GM12878 (cell line): Measurements from ENCODE around the gene CCR3. TPM values are rescaled to one million over a fixed set of nuclear protein-coding genes. Genes with fewer than 3 reads are reported as not detected.

ENCODE experiments used
- ATAC-seq: fragments of 200-7000 bp; cut with Tn5 transposase; 3 replicates; pipeline ENCODE4 v1.9.1; 2020; ENCODE audit warnings: mild to moderate bottlenecking, moderate library complexity
- BruUV-seq: library from RNA; stranded (reverse); fragments of 400-500 nt; replicated peaks from 2 replicates; lab custom pipeline; 2021; lab: Mats Ljungman, UMichigan
- CTCF ChIA-PET: fragments of 300-600 bp; sonication (Branson Sonifier 250); formaldehyde crosslinking; extraction: SDS; loops from one replicate; lab custom pipeline; 2021; ENCODE audit warnings: inconsistent platforms; lab: Yijun Ruan, JAX
- POLR2A ChIA-PET: fragments of 350-600 bp; formaldehyde crosslinking; extraction: SDS; loops from one replicate; lab custom pipeline; 2021; ENCODE audit warnings: inconsistent platforms; lab: Charles Lee
- RAD21 ChIA-PET: fragments of 300-600 bp; sonication (Branson Sonifier 250); formaldehyde crosslinking; loops from one replicate; lab custom pipeline; 2023; ENCODE audit warnings: antibody characterized with exemption; ENCODE audit not compliant: unreplicated experiment; lab: Charles Lee
- SMC1A ChIA-PET: fragments of 300-600 bp; sonication (Branson Sonifier 250); formaldehyde crosslinking; loops from one replicate; lab custom pipeline; 2023; ENCODE audit not compliant: unreplicated experiment, uncharacterized antibody; lab: Charles Lee
- DNase-seq: peaks from one replicate; pipeline ENCODE4 v3.0.0-alpha.2; 2011; ENCODE audit warnings: low read depth, low spot score
- FAIRE-seq: peaks from 3 replicates; lab custom pipeline; 2011; peaks lifted over from hg19 to GRCh38; lab: Jason Lieb, UNC
- H2AFZ ChIP-seq: 2 replicates; pipeline ENCODE4 v1.6.0; 2011; ENCODE audit warnings: low read depth, low read length, control low read depth; ENCODE audit not compliant: control insufficient read depth
- H3K27ac ChIP-seq: 2 replicates; pipeline ENCODE4 v1.5.1; 2011; ENCODE audit warnings: control low read depth; ENCODE audit not compliant: control insufficient read depth, insufficient read depth
- H3K27me3 ChIP-seq, 2 experiments: replicated peaks in 1 of 2; 2 replicates each; pipeline versions ENCODE4 v1.6.0 to v1.6.1; 2011; ENCODE audit warnings: low read length in 1 of 2; ENCODE audit not compliant: control insufficient read depth in 2 of 2, insufficient read depth in 2 of 2
- H3K36me3 ChIP-seq, 2 experiments: 2 replicates each; pipeline ENCODE4 v1.5.1; 2011; ENCODE audit warnings: low read length in 1 of 2; ENCODE audit not compliant: control insufficient read depth in 2 of 2, insufficient read depth in 2 of 2
- H3K4me1 ChIP-seq: 2 replicates; pipeline ENCODE4 v1.6.1; 2011; ENCODE audit warnings: mild to moderate bottlenecking, low read length, moderate library complexity, mixed read lengths; ENCODE audit not compliant: control insufficient read depth, insufficient read depth
- H3K4me2 ChIP-seq: 2 replicates; pipeline ENCODE4 v1.6.0; 2011; ENCODE audit warnings: control low read depth; ENCODE audit not compliant: control insufficient read depth, insufficient read depth
- H3K4me3 ChIP-seq: fragments of 200-600 bp; sonication (generic); 2 replicates; pipeline ENCODE4 v1.5.1; 2016
- H3K79me2 ChIP-seq: 2 replicates; pipeline ENCODE4 v1.6.0; 2011; ENCODE audit warnings: low read length; ENCODE audit not compliant: control insufficient read depth, insufficient read depth
- H3K9ac ChIP-seq: 2 replicates; pipeline ENCODE4 v1.8.0; 2011; ENCODE audit warnings: low read length, control low read depth, mixed read lengths; ENCODE audit not compliant: control insufficient read depth, insufficient read depth
- H3K9me3 ChIP-seq: replicated peaks from 3 replicates; pipeline ENCODE4 v1.5.1; 2011; ENCODE audit warnings: mild to moderate bottlenecking, low read length; ENCODE audit not compliant: control insufficient read depth, insufficient read depth
- H4K20me1 ChIP-seq: 2 replicates; pipeline ENCODE4 v1.6.0; 2011; ENCODE audit not compliant: control insufficient read depth, insufficient read depth
- BRCA1 ChIP-seq: IDR thresholded peaks from 2 replicates; pipeline ENCODE4 v1.6.1; 2011; ENCODE audit warnings: low read depth, low read length, improper control_type of control experiment
- CEBPB ChIP-seq, 2 experiments: fragments of 150-350 bp in 1 of 2; IDR thresholded peaks; 2 replicates each; pipeline ENCODE4 v1.6.1; 2012 to 2014; ENCODE audit warnings: low read depth in 2 of 2, low read length in 2 of 2, borderline replicate concordance in 1 of 2, inconsistent platforms in 1 of 2
- HCFC1 ChIP-seq: fragments of 150-350 bp; IDR thresholded peaks from 2 replicates; pipeline ENCODE4 v1.6.1; 2014; ENCODE audit warnings: low read length
- IRF4 ChIP-seq: IDR thresholded peaks from 2 replicates; pipeline ENCODE4 v1.6.1; 2011; ENCODE audit warnings: low read depth, low read length
- KAT2A ChIP-seq: conservative IDR thresholded peaks from 2 replicates; pipeline ENCODE4 v1.6.1; 2011; ENCODE audit warnings: low read depth, low read length; ENCODE audit not compliant: control insufficient read depth
- MEF2A ChIP-seq: IDR thresholded peaks from 2 replicates; pipeline ENCODE4 v1.6.1; 2011; ENCODE audit warnings: low read depth, mild to moderate bottlenecking, low read length, moderate library complexity; ENCODE audit not compliant: insufficient read depth
- MYB ChIP-seq: fragments of 150-350 bp; IDR thresholded peaks from 2 replicates; pipeline ENCODE4 v1.6.1; 2014; ENCODE audit warnings: mild to moderate bottlenecking, low read depth, low read length, borderline replicate concordance
- PML ChIP-seq: IDR thresholded peaks from 2 replicates; pipeline ENCODE4 v1.6.1; 2012; ENCODE audit warnings: low read length, inconsistent platforms
- RAD51 ChIP-seq: fragments of 450-650 bp; IDR thresholded peaks from 2 replicates; pipeline ENCODE4 v1.6.1; 2016; ENCODE audit warnings: moderate library complexity, mild to moderate bottlenecking, inconsistent platforms
- STAT1 ChIP-seq: fragments of 450-650 bp; conservative IDR thresholded peaks from 2 replicates; pipeline ENCODE4 v1.6.1; 2014; ENCODE audit warnings: antibody characterized with exemption, mild to moderate bottlenecking
- TCF3 ChIP-seq: IDR thresholded peaks from 2 replicates; pipeline ENCODE4 v1.6.1; 2012; ENCODE audit warnings: low read depth, mild to moderate bottlenecking, low read length, borderline replicate concordance; ENCODE audit not compliant: insufficient read depth
- WGBS: methylation state at CpG from one replicate; pipeline ENCODE4 v1.1.6; 2016; ENCODE audit warnings: low lambda C conversion rate; ENCODE audit not compliant: insufficient replicate concordance, insufficient coverage; ENCODE audit errors: missing lambda C conversion rate; 5-methylcytosine and 5-hydroxymethylcytosine counted together
- in situ Hi-C: fragments of 300-500 bp; cut with MboI; formaldehyde crosslinking; loops from 9 replicates; pipeline ENCODE4 v1.14.3; 2018; ENCODE audit warnings: mixed read lengths
- intact Hi-C: fragments of 100-400 bp; cut with micrococcal nuclease; formaldehyde crosslinking; loops from one replicate; pipeline ENCODE4 v1.14.2; 2022; ENCODE audit not compliant: unreplicated experiment
- polyA plus RNA-seq, 11 experiments: library from polyadenylated mRNA; depleted of rRNA in 4 of 11; unstranded in 6 of 11; stranded (reverse) in 5 of 11; fragments of >200 nt; fragmentation: Nextera tagmentation in 4 of 11; fragmentation: Illumina TruSeq in 1 of 11; extraction: Ambion mirVana in 4 of 11; extraction: Trizol in 1 of 11; gene quantifications; 1 replicate in 1 of 11; 2 replicates in 10 of 11; pipeline versions ENCODE4 v1.2.1 to v1.2.3, GENCODE V29; 2011 to 2016; ENCODE audit warnings: inconsistent platforms in 2 of 11, missing spikeins in 2 of 11, low read depth in 1 of 11
- total RNA-seq, 4 experiments: library from RNA; depleted of rRNA in 3 of 4; stranded (reverse); fragments of >200 nt in 3 of 4; fragmentation: Illumina TruSeq in 1 of 4; extraction: Trizol in 1 of 4; gene quantifications; 2 replicates each; pipeline versions ENCODE4 v1.2.1 to v1.2.3, GENCODE V29; 2013 to 2021

Gene CCR3
- total and polyA plus RNA-seq, 10 of the 15 experiments (the other 5 are each of a cell fraction or from before 2014, with no cell fraction given), result 0.13 to 0.78 (median 0.41) TPM; not detected in 1

GRCh38 chr3:46281551-46281950, 39.3 kb downstream of the CCR3 start:
- no peak for ATAC-seq
- no peaks in the 10 kb centered on the region for H3K36me3 ChIP-seq
- FAIRE-seq, result no peak
- H3K4me2 ChIP-seq, result no peak overlapping the region
- no peak overlapping the region for H3K9ac ChIP-seq
- CTCF ChIA-PET, result interaction anchor here (0.6 to 1.2 kb wide), 3 partner anchors 70 to 97 kb away, joined by 3 read pairs; no protein-coding TSS in a partner anchor
- TF ChIP-seq TCF3 (0 out of 2 replicates have a peak, but pooled peaks have one; percentile 19), CEBPB (IDR thresholded peaks at IDR 0.05; ENCODE audit: borderline replicate concordance in 1 of 2, low read depth in 2 of 2, low read length in 2 of 2) (no peak)
- no peaks in the 10 kb centered on the region for H4K20me1 ChIP-seq
- no peak overlapping the region for H3K4me3 ChIP-seq
- H3K79me2 ChIP-seq, result no peaks in the 10 kb centered on the region
- POLR2A ChIA-PET, result no interaction called here
- H3K27me3 ChIP-seq, result no peaks in the 10 kb centered on the region
- peaks cover 29% of the 10 kb centered on the region for H3K4me1 ChIP-seq
- DNase-seq, result no peak
- in situ Hi-C loops, result no loop called here
- RAD21 ChIA-PET, result interaction anchor here (1.0 kb wide), 1 partner anchor 88 kb away, joined by 4 read pairs; no protein-coding TSS in a partner anchor
- intact Hi-C loops, result no loop called here
- SMC1A ChIA-PET, result no interaction called here
- H2AFZ ChIP-seq, result no peak overlapping the region
- peaks cover 2% of the 10 kb centered on the region; the same call in 2 of the 3 replicates for H3K9me3 ChIP-seq
- BruUV-seq, result no TSS peak
- WGBS, result 96% methylated on average over 1 of the region's 1 CpG
- no peak overlapping the region for H3K27ac ChIP-seq

- no peaks in the 10 kb centered on the region for H4K20me1 ChIP-seq
- FAIRE-seq (no peak), ATAC-seq (no peak), DNase-seq (no peak)
- BruUV-seq, result no TSS peak
- CTCF ChIA-PET, result interaction anchor here (0.6 to 1.2 kb wide), 2 partner anchors 86 to 97 kb away, joined by 3 read pairs; no protein-coding TSS in a partner anchor
- RAD21 ChIA-PET, result interaction anchor here (1.0 kb wide), 1 partner anchor 87 kb away, joined by 4 read pairs; no protein-coding TSS in a partner anchor
- TF ChIP-seq IRF4, result no peak
- no peak for TF ChIP-seq MEF2A
- no peak for TF ChIP-seq PML
- TF ChIP-seq BRCA1, result no peak
- TF ChIP-seq STAT1, result no peak
- no peak for TF ChIP-seq HCFC1
- TF ChIP-seq MYB, result no peak
- TF ChIP-seq RAD51, result no peak
- TF ChIP-seq KAT2A, result no peak
- in situ Hi-C loops (no loop called here), intact Hi-C loops (no loop called here)
- H3K4me1 ChIP-seq, result peaks cover 29% of the 10 kb centered on the region
- no peaks in the 10 kb centered on the region for H3K79me2 ChIP-seq
- no peak overlapping the region for H2AFZ ChIP-seq
- H3K4me3 ChIP-seq, result no peak overlapping the region
- no peak overlapping the region for H3K27ac ChIP-seq
- SMC1A ChIA-PET, result no interaction called here
- 78% methylated on average over 4 of the region's 4 CpGs for WGBS
- H3K27me3 ChIP-seq, result no peaks in the 10 kb centered on the region
- no peak overlapping the region for H3K4me2 ChIP-seq
- no peaks in the 10 kb centered on the region for H3K36me3 ChIP-seq
- peaks cover 2% of the 10 kb centered on the region; the same call in 2 of the 3 replicates for H3K9me3 ChIP-seq
- POLR2A ChIA-PET, result no interaction called here
- H3K9ac ChIP-seq, result no peak overlapping the region
Observed at GRCh38 chr3:46282041-46282440, 39.8 kb downstream of the CCR3 start.
